CD4-positive, alpha-beta memory T cell (primary cell): ENCODE results near the gene MPP4. TPM values are rescaled to one million over a fixed set of nuclear protein-coding genes. Genes with fewer than 3 reads are reported as not detected.

Experiments
- CTCF ChIA-PET: fragments of 350-600 bp; sonication (Branson Sonifier 250); formaldehyde crosslinking; loops from one replicate; lab custom pipeline; 2021; ENCODE audit warnings: inconsistent platforms; ENCODE audit not compliant: partially characterized antibody; lab: Charles Lee
- POLR2A ChIA-PET: fragments of 350-600 bp; sonication (Branson Sonifier 250); formaldehyde crosslinking; loops from one replicate; lab custom pipeline; 2021; ENCODE audit not compliant: partially characterized antibody; lab: Charles Lee
- DNase-seq, 5 donors: peaks; one replicate each; pipeline versions ENCODE4 v3.0.0 to v3.0.0-alpha.2; 2020 to 2022; ENCODE audit warnings: mixed read lengths in 1 of 5
- H3K27ac ChIP-seq: one replicate; pipeline ENCODE4 v1.7.0; 2013; ENCODE audit warnings: low read depth, low read length
- H3K27me3 ChIP-seq: 2 replicates; pipeline ENCODE4 v1.7.0; 2013; ENCODE audit warnings: mild to moderate bottlenecking, low read length, moderate library complexity; ENCODE audit not compliant: insufficient read depth
- H3K36me3 ChIP-seq: 2 replicates; pipeline ENCODE4 v1.7.0; 2013; ENCODE audit warnings: mild to moderate bottlenecking, low read length, moderate library complexity; ENCODE audit not compliant: insufficient read depth
- H3K4me1 ChIP-seq: 2 replicates; pipeline ENCODE4 v1.7.0; 2013; ENCODE audit warnings: mild to moderate bottlenecking, low read length, moderate library complexity; ENCODE audit not compliant: insufficient read depth
- H3K4me3 ChIP-seq, 2 donors: one replicate each; pipeline ENCODE4 v1.7.0; 2013; ENCODE audit warnings: low read length in 2 of 2, mild to moderate bottlenecking in 1 of 2
- H3K9me3 ChIP-seq, 2 donors: one replicate each; pipeline ENCODE4 v1.7.0; 2013; ENCODE audit warnings: low read length in 2 of 2, control low read depth in 1 of 2; ENCODE audit not compliant: control insufficient read depth in 1 of 2
- H3K27ac Mint-ChIP-seq, 7 donors: one replicate each; pipeline ENCODE4 v1.8.0; 2020 to 2021; ENCODE audit warnings: mixed read lengths in 7 of 7, mild to moderate bottlenecking in 6 of 7, inconsistent platforms in 3 of 7, moderate library complexity in 3 of 7
- H3K27me3 Mint-ChIP-seq, 2 donors: one replicate each; pipeline ENCODE4 v1.8.0; 2020 to 2021; ENCODE audit warnings: mixed read lengths in 2 of 2
- H3K36me3 Mint-ChIP-seq, 2 donors: one replicate each; pipeline ENCODE4 v1.8.0; 2020 to 2021; ENCODE audit warnings: mixed read lengths in 2 of 2, inconsistent platforms in 1 of 2, mild to moderate bottlenecking in 1 of 2
- H3K4me1 Mint-ChIP-seq, 4 donors: one replicate each; pipeline ENCODE4 v1.8.0; 2020 to 2021; ENCODE audit warnings: mixed read lengths in 4 of 4, mild to moderate bottlenecking in 1 of 4
- H3K4me3 Mint-ChIP-seq, 8 donors: one replicate each; pipeline ENCODE4 v1.8.0; 2020 to 2021; ENCODE audit warnings: mixed read lengths in 8 of 8, mild to moderate bottlenecking in 7 of 8, moderate library complexity in 6 of 8, inconsistent platforms in 3 of 8
- H3K9me3 Mint-ChIP-seq, 8 donors: one replicate each; pipeline ENCODE4 v1.8.0; 2020 to 2021; ENCODE audit warnings: mixed read lengths in 8 of 8, mild to moderate bottlenecking in 5 of 8, inconsistent platforms in 3 of 8, moderate library complexity in 1 of 8
- intact Hi-C: fragments of 100-400 bp; cut with micrococcal nuclease; formaldehyde crosslinking; loops from one replicate; pipeline ENCODE4 v1.15.1; 2023
- polyA plus RNA-seq, 2 donors: library from polyadenylated mRNA; unstranded; fragments of 300-500 nt; fragmentation: Illumina TruSeq; gene quantifications; one replicate each; pipeline ENCODE4 v1.2.3, GENCODE V29; 2021
- total RNA-seq, 2 experiments: library from RNA; stranded (reverse); gene quantifications; one replicate each; pipeline ENCODE4 v1.2.3, GENCODE V29; 2021

The MPP4 gene
- total and polyA plus RNA-seq, 4 experiments from 2014 or later, result not detected

- intact Hi-C loops, result no loop called here
- Histone ChIP-seq H3K4me1 (no peaks in the 10 kb centered on the region), H3K36me3 (no peaks in the 10 kb centered on the region), H3K9me3 (no peaks in the 10 kb centered on the region), H3K27me3 (no peaks in the 10 kb centered on the region), H3K27ac (no peak overlapping the region), H3K4me3 (no peak overlapping the region)
- Mint-ChIP-seq H3K9me3 (no peaks in the 10 kb centered on the region), H3K36me3 (peaks cover 7 to 15% of the 10 kb centered on the region in 2 donors), H3K4me1 (no peaks in the 10 kb centered on the region), H3K27ac (no peak overlapping the region), H3K4me3 (no peak overlapping the region), H3K27me3 (no peaks in the 10 kb centered on the region)
- DNase-seq, result no peak
- ChIA-PET POLR2A (interaction anchor here (1.0 kb wide), 1 partner anchor 9 kb away, joined by 3 read pairs; no protein-coding TSS in a partner anchor), CTCF (no interaction called here)
These were observed 64.7 kb downstream of the MPP4 start for GRCh38 chr2:201633661-201634249.

DNA sequence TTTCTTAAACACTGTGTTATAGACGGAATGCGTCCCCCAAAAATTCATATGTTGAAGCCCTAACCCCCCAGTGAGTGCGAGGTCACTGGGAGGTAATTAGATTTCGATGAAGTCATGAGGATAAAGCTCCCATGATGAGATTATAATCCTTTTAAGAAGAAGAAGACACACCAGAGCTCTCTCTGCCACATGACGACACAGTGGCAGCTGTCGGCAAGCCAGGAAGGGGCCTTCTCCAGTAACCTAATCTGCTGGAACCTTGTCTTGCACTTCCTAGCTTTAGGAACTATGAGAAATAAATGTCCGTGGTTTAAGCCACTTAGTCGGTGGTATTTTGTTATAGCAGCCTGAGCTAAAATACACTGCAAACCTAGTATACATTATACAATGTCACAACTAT, 67.4 kb downstream of the MPP4 start:
- Histone ChIP-seq H3K27ac (no peak overlapping the region), H3K27me3 (no peaks in the 10 kb centered on the region), H3K36me3 (no peaks in the 10 kb centered on the region), H3K9me3 (no peaks in the 10 kb centered on the region), H3K4me1 (no peaks in the 10 kb centered on the region), H3K4me3 (no peak overlapping the region)
- intact Hi-C loops, result no loop called here
- ChIA-PET CTCF (no interaction called here), POLR2A (interaction anchor here (0.7 kb wide), 1 partner anchor 174 kb away, joined by 3 read pairs; no protein-coding TSS in a partner anchor)
- H3K4me1 Mint-ChIP-seq, result no peaks in the 10 kb centered on the region
- peaks cover 7 to 15% of the 10 kb centered on the region in 2 donors for H3K36me3 Mint-ChIP-seq
- no peaks in the 10 kb centered on the region for H3K27me3 Mint-ChIP-seq
- no peak overlapping the region for H3K4me3 Mint-ChIP-seq
- H3K27ac Mint-ChIP-seq, result no peak overlapping the region
- DNase-seq, result no peak
- no peaks in the 10 kb centered on the region for H3K9me3 Mint-ChIP-seq

- CTCF ChIA-PET, result no interaction called here
These were observed 67.9 kb downstream of the MPP4 start for GRCh38 chr2:201630577-201630976.

GRCh38 chr2:201628545-201628944, 69.9 kb downstream of the MPP4 start:
- POLR2A ChIA-PET, result no interaction called here
- Mint-ChIP-seq H3K27ac (no peak overlapping the region), H3K36me3 (peaks cover 7 to 20% of the 10 kb centered on the region in 2 donors), H3K27me3 (no peaks in the 10 kb centered on the region), H3K9me3 (no peaks in the 10 kb centered on the region), H3K4me1 (no peaks in the 10 kb centered on the region), H3K4me3 (no peak overlapping the region)
- Histone ChIP-seq H3K4me3 (no peak overlapping the region), H3K27ac (no peak overlapping the region), H3K4me1 (no peaks in the 10 kb centered on the region), H3K36me3 (no peaks in the 10 kb centered on the region), H3K27me3 (no peaks in the 10 kb centered on the region), H3K9me3 (no peaks in the 10 kb centered on the region)
- CTCF ChIA-PET, result no interaction called here
- intact Hi-C loops, result no loop called here
- no peak for DNase-seq

More at GRCh38 chr2:201630577-201630976, 67.9 kb downstream of the MPP4 start:
- Histone ChIP-seq H3K27ac (no peak overlapping the region), H3K4me3 (no peak overlapping the region), H3K36me3 (no peaks in the 10 kb centered on the region), H3K9me3 (no peaks in the 10 kb centered on the region), H3K4me1 (no peaks in the 10 kb centered on the region), H3K27me3 (no peaks in the 10 kb centered on the region)
- no peaks in the 10 kb centered on the region for H3K9me3 Mint-ChIP-seq
- POLR2A ChIA-PET, result no interaction called here
- peaks cover 7 to 16% of the 10 kb centered on the region in 2 donors for H3K36me3 Mint-ChIP-seq
- H3K4me1 Mint-ChIP-seq, result no peaks in the 10 kb centered on the region
- no peaks in the 10 kb centered on the region for H3K27me3 Mint-ChIP-seq
- no peak overlapping the region for H3K27ac Mint-ChIP-seq
- no peak for DNase-seq
- intact Hi-C loops, result no loop called here
- H3K4me3 Mint-ChIP-seq, result no peak overlapping the region

- ChIA-PET CTCF (no interaction called here), POLR2A (no interaction called here)
- no peaks in the 10 kb centered on the region for H3K27me3 ChIP-seq
- H3K36me3 ChIP-seq, result no peaks in the 10 kb centered on the region
- intact Hi-C loops, result no loop called here
- no peaks in the 10 kb centered on the region for H3K4me1 Mint-ChIP-seq
- H3K27me3 Mint-ChIP-seq, result no peaks in the 10 kb centered on the region
- no peak overlapping the region for H3K4me3 Mint-ChIP-seq
- H3K4me1 ChIP-seq, result no peaks in the 10 kb centered on the region
- H3K27ac Mint-ChIP-seq, result no peak overlapping the region
- H3K36me3 Mint-ChIP-seq, result peaks cover 0 to 8% of the 10 kb centered on the region in 2 donors
- no peak overlapping the region for H3K4me3 ChIP-seq
- peaks cover 0 to 2% (median 0%) of the 10 kb centered on the region in 8 donors for H3K9me3 Mint-ChIP-seq
- no peak for DNase-seq
- H3K27ac ChIP-seq, result no peak overlapping the region
- no peaks in the 10 kb centered on the region for H3K9me3 ChIP-seq
These were observed 76.0 kb downstream of the MPP4 start for GRCh38 chr2:201622306-201622970.

- Histone ChIP-seq H3K4me3 (no peak overlapping the region), H3K27ac (no peak overlapping the region), H3K9me3 (no peaks in the 10 kb centered on the region), H3K27me3 (no peaks in the 10 kb centered on the region), H3K36me3 (no peaks in the 10 kb centered on the region), H3K4me1 (no peaks in the 10 kb centered on the region)
- H3K27me3 Mint-ChIP-seq, result no peaks in the 10 kb centered on the region
- H3K9me3 Mint-ChIP-seq, result peaks cover 0 to 2% (median 0%) of the 10 kb centered on the region in 8 donors
- intact Hi-C loops, result no loop called here
- H3K36me3 Mint-ChIP-seq, result peaks cover 0 to 8% of the 10 kb centered on the region in 2 donors
- no peak for DNase-seq
- peak overlapping the region in 2 of 7 donors; percentile 59 to 61 for H3K27ac Mint-ChIP-seq
- POLR2A ChIA-PET, result no interaction called here
- no peaks in the 10 kb centered on the region for H3K4me1 Mint-ChIP-seq
- no peak overlapping the region for H3K4me3 Mint-ChIP-seq
- CTCF ChIA-PET, result no interaction called here
These were observed 77.0 kb downstream of the MPP4 start for GRCh38 chr2:201621293-201621999.
